Measurements from ENCODE around the gene NPSR1. TPM values are rescaled to one million over a fixed set of nuclear protein-coding genes. Genes with fewer than 3 reads are reported as not detected.

The NPSR1 gene
- total RNA-seq, 1 experiment from 2014 or later: not detected

DNA sequence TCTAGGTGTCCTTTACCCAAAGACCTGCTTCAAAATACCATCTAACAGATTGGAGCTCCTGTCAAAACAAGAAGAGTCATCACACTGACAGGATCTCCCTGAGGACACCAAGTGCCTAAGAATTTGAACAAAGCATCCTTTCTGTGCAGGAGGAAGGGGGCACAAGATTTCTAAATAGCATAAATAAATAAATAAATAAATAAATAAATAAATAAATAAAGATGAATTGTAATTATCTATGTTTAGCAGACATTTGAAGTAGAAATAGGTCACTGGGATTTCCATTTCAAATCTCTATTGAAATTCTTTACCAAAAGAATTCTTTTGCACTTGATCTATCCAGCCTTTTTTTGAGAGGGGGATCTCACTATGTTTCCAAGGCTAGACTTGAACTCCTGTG lies 65.3 kb downstream of the NPSR1 start:
- H3K4me1 Mint-ChIP-seq: peaks cover 0 to 3% of the 10 kb centered on the region in 2 experiments; a peak in 2 of 4 replicates
- no peak for TF ChIP-seq CTCF (conservative IDR thresholded peaks at IDR 0.05)
- Histone ChIP-seq H2BK120ac (ENCODE audit: low read depth, low read length, poor library complexity, severe bottlenecking) (no peak overlapping the region), H4K5ac (ENCODE audit: insufficient read length, low read depth, low read length) (no peak overlapping the region), H2BK15ac (ENCODE audit: low read depth, low read length) (no peak overlapping the region), H3K4me1 (ENCODE audit: insufficient read depth, low read length) (no peaks in the 10 kb centered on the region; the same call in 1 of the 2 replicates), H3K23ac (ENCODE audit: insufficient read length, low read depth, low read length) (no peak overlapping the region), H3K27ac (ENCODE audit: insufficient read length, low read depth, low read length) (no peak overlapping the region), H3K14ac (ENCODE audit: insufficient read depth, low read length) (no peak overlapping the region), H4K8ac (replicated peaks; ENCODE audit: insufficient read length, low read depth, low read length) (no peak overlapping the region), H3K9ac (ENCODE audit: extremely low read depth, insufficient read length, low read length) (no peak overlapping the region), H3K79me1 (ENCODE audit: insufficient read depth, low read depth, low read length, poor library complexity, severe bottlenecking) (no peaks in the 10 kb centered on the region), H4K20me1 (ENCODE audit: control insufficient read depth, insufficient read depth, insufficient read length) (no peaks in the 10 kb centered on the region), H3K4me2 (ENCODE audit: insufficient read depth, insufficient read length, low read length) (no peak overlapping the region), H2BK5ac (ENCODE audit: insufficient read length, low read length) (no peak overlapping the region), H3K18ac (ENCODE audit: insufficient read length, low read depth, low read length) (no peak overlapping the region), H3T11ph (ENCODE audit: low read length) (no peak overlapping the region), H3K27me3 (ENCODE audit: insufficient read depth, low read length) (no peaks in the 10 kb centered on the region), H3K23me2 (ENCODE audit: insufficient read length, low read depth, low read length, poor library complexity, severe bottlenecking) (no peaks in the 10 kb centered on the region), H2AK5ac (ENCODE audit: insufficient read length, low read length) (no peak overlapping the region), H3K4ac (ENCODE audit: low read depth, low read length) (no peak overlapping the region), H3K79me2 (ENCODE audit: insufficient read depth, low read length) (no peaks in the 10 kb centered on the region), H2BK12ac (ENCODE audit: insufficient read length, low read depth, low read length) (no peak overlapping the region), H3K9me3 (ENCODE audit: control insufficient read depth, low read depth, low read length) (no peaks in the 10 kb centered on the region), H2BK20ac (ENCODE audit: low read depth, low read length, poor library complexity, severe bottlenecking) (no peak overlapping the region), H3K56ac (ENCODE audit: insufficient read length, low read depth, low read length) (no peak overlapping the region), H2AFZ (ENCODE audit: low read length) (no peak overlapping the region), H4K91ac (ENCODE audit: insufficient read length, low read depth, low read length) (no peak overlapping the region)
- no peak overlapping the region for H3K27ac Mint-ChIP-seq
- H3K36me3 Mint-ChIP-seq (ENCODE audit: insufficient read depth in 1 of 3, low read depth in 3 of 3): no peaks in the 10 kb centered on the region
- H3K4me3 Mint-ChIP-seq: no peak overlapping the region
- DNase-seq: no peak
- no peaks in the 10 kb centered on the region for H3K9me3 Mint-ChIP-seq
- no peaks in the 10 kb centered on the region for H3K27me3 Mint-ChIP-seq (ENCODE audit: low read depth)
